ENCODE results near the gene LRSAM1. TPM values are rescaled to one million over a fixed set of nuclear protein-coding genes. Genes with fewer than 3 reads are reported as not detected.

LRSAM1 gene
- total RNA-seq, 1 donor from 2014 or later, result 30.1 TPM

GRCh38 chr9:127430415-127430814 is 20.9 kb upstream of the LRSAM1 start:
- no peak for DNase-seq (ENCODE audit: low read depth)
- peaks cover 4% of the 10 kb centered on the region for H3K36me3 ChIP-seq (ENCODE audit: control insufficient read depth, insufficient read depth, low read length)
- TF ChIP-seq, protein P1, sequence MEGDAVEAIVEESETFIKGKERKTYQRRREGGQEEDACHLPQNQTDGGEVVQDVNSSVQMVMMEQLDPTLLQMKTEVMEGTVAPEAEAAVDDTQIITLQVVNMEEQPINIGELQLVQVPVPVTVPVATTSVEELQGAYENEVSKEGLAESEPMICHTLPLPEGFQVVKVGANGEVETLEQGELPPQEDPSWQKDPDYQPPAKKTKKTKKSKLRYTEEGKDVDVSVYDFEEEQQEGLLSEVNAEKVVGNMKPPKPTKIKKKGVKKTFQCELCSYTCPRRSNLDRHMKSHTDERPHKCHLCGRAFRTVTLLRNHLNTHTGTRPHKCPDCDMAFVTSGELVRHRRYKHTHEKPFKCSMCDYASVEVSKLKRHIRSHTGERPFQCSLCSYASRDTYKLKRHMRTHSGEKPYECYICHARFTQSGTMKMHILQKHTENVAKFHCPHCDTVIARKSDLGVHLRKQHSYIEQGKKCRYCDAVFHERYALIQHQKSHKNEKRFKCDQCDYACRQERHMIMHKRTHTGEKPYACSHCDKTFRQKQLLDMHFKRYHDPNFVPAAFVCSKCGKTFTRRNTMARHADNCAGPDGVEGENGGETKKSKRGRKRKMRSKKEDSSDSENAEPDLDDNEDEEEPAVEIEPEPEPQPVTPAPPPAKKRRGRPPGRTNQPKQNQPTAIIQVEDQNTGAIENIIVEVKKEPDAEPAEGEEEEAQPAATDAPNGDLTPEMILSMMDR (IDR thresholded peaks at IDR 0.05; ENCODE audit: insufficient read depth, low read length, poor library complexity, severe bottlenecking), result no peak
- H3K27me3 ChIP-seq (ENCODE audit: control insufficient read depth, insufficient read depth, low read length), result no peaks in the 10 kb centered on the region
- H3K4me3 ChIP-seq (ENCODE audit: low read depth, low read length), result no peak overlapping the region

GRCh38 chr9:127437497-127438264 is 13.6 kb upstream of the LRSAM1 start:
- H3K36me3 ChIP-seq (ENCODE audit: control insufficient read depth, insufficient read depth, low read length), result peaks cover 10% of the 10 kb centered on the region
- H3K27me3 ChIP-seq (ENCODE audit: control insufficient read depth, insufficient read depth, low read length), result no peaks in the 10 kb centered on the region
- H3K4me3 ChIP-seq (ENCODE audit: low read depth, low read length), result no peak overlapping the region
- TF ChIP-seq, protein P1 (IDR thresholded peaks at IDR 0.05; ENCODE audit: insufficient read depth, low read length, poor library complexity, severe bottlenecking), result no peak
- no peak for DNase-seq (ENCODE audit: low read depth)

GRCh38 chr9:127438394-127438793 is 12.9 kb upstream of the LRSAM1 start:
- TF ChIP-seq, protein P1 (IDR thresholded peaks at IDR 0.05; ENCODE audit: insufficient read depth, low read length, poor library complexity, severe bottlenecking), result no peak
- Histone ChIP-seq H3K36me3 (ENCODE audit: control insufficient read depth, insufficient read depth, low read length) (peaks cover 10% of the 10 kb centered on the region), H3K27me3 (ENCODE audit: control insufficient read depth, insufficient read depth, low read length) (no peaks in the 10 kb centered on the region), H3K4me3 (ENCODE audit: low read depth, low read length) (no peak overlapping the region)
- no peak for DNase-seq (ENCODE audit: low read depth)

DNA sequence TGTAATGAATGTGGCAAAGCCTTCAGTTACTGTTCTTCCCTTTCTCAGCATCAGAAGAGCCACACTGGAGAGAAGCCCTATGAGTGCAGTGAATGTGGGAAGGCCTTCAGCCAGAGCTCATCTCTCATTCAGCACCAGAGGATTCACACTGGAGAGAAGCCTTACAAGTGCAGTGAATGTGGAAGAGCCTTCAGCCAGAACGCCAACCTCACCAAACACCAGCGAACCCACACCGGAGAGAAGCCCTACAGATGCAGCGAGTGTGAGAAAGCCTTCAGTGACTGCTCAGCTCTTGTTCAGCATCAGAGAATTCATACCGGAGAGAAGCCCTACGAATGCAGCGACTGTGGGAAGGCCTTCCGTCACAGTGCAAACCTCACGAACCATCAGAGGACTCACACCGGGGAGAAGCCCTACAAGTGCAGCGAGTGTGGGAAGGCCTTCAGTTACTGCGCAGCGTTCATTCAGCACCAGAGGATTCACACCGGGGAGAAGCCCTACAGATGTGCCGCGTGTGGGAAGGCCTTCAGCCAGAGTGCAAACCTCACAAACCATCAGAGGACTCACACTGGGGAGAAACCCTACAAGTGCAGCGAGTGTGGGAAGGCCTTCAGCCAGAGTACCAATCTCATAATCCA is 6.9 kb upstream of the LRSAM1 start:
- DNase-seq (ENCODE audit: low read depth), result no peak
- Histone ChIP-seq H3K36me3 (ENCODE audit: control insufficient read depth, insufficient read depth, low read length) (peaks cover 13% of the 10 kb centered on the region), H3K4me3 (ENCODE audit: low read depth, low read length) (no peak overlapping the region), H3K27me3 (ENCODE audit: control insufficient read depth, insufficient read depth, low read length) (no peaks in the 10 kb centered on the region)
- TF ChIP-seq, protein P1 (IDR thresholded peaks at IDR 0.05; ENCODE audit: insufficient read depth, low read length, poor library complexity, severe bottlenecking), result no peak

GRCh38 chr9:127444921-127445850 is 6.1 kb upstream of the LRSAM1 start:
- H3K4me3 ChIP-seq (ENCODE audit: low read depth, low read length), result no peak overlapping the region
- no peak for DNase-seq (ENCODE audit: low read depth)
- peaks cover 14% of the 10 kb centered on the region for H3K36me3 ChIP-seq (ENCODE audit: control insufficient read depth, insufficient read depth, low read length)
- TF ChIP-seq, protein P1 (IDR thresholded peaks at IDR 0.05; ENCODE audit: insufficient read depth, low read length, poor library complexity, severe bottlenecking), result no peak
- H3K27me3 ChIP-seq (ENCODE audit: control insufficient read depth, insufficient read depth, low read length), result no peaks in the 10 kb centered on the region

Measured in kidney epithelial cell (primary cell).